GM21423 (cell line): ENCODE results near the gene FAM9B.
"Not testable (repeated sequence)": the region's sequence is repeated elsewhere in the genome, so short reads cannot be mapped to it uniquely, and the experiment has no call there.

Experiments used
- ATAC-seq: cut with Tn5 transposase; IDR thresholded peaks from one replicate; pipeline ENCODE4 v1.9.1; 2021; ENCODE audit warnings: mild to moderate bottlenecking, moderate library complexity; ENCODE audit not compliant: unreplicated experiment

Gene FAM9B

GRCh38 chrX:9033989-9034388 lies at the start of gene FAM9B:
Gene FAM9B (minus strand): TSS chrX:9034127. CDS start chrX:9032986, 1,141 bp downstream.
- ATAC-seq = no peak

GRCh38 chrX:9081271-9081670 lies 47.3 kb upstream of the FAM9B start:
- no peak for ATAC-seq

GRCh38 chrX:9074326-9074725 lies 40.4 kb upstream of the FAM9B start:
- ATAC-seq = no peak

- no peak for ATAC-seq
These were observed 38.4 kb upstream of the FAM9B start for GRCh38 chrX:9072281-9072680.

GRCh38 chrX:9071031-9071650 lies 37.2 kb upstream of the FAM9B start:
- no peak for ATAC-seq

- no peak for ATAC-seq
These were observed 35.6 kb upstream of the FAM9B start for GRCh38 chrX:9069573-9069972.

- no peak for ATAC-seq
These were observed 30.8 kb upstream of the FAM9B start for GRCh38 chrX:9064694-9065093.

- no peak for ATAC-seq
These were observed 28.7 kb upstream of the FAM9B start for GRCh38 chrX:9062641-9063040.

- no peak for ATAC-seq
These were observed 21.4 kb upstream of the FAM9B start for GRCh38 chrX:9055354-9055753.

- no peak for ATAC-seq
These were observed 18.2 kb upstream of the FAM9B start for GRCh38 chrX:9052081-9052480.

GRCh38 chrX:9050331-9050730 lies 16.4 kb upstream of the FAM9B start:
- ATAC-seq = no peak

- no peak for ATAC-seq
These were observed 14.9 kb upstream of the FAM9B start for GRCh38 chrX:9048801-9049200.

- no peak for ATAC-seq
These were observed 4.3 kb upstream of the FAM9B start for GRCh38 chrX:9038244-9038643.

- no peak for ATAC-seq
These were observed 3.4 kb upstream of the FAM9B start for GRCh38 chrX:9037296-9037695.

- ATAC-seq = no peak
These were observed 341 bp downstream of the FAM9B start for GRCh38 chrX:9033586-9033985.

GRCh38 chrX:9033179-9033578 lies 748 bp downstream of the FAM9B start:
- ATAC-seq = no peak

- ATAC-seq = no peak
These were observed 10.6 kb downstream of the FAM9B start for GRCh38 chrX:9023293-9023692.

GRCh38 chrX:9019151-9019550 lies 14.8 kb downstream of the FAM9B start:
- no peak for ATAC-seq

GRCh38 chrX:9018332-9018731 lies 15.6 kb downstream of the FAM9B start:
- not testable (repeated sequence) for ATAC-seq

- ATAC-seq = no peak
These were observed 30.9 kb downstream of the FAM9B start for GRCh38 chrX:9003041-9003440.

GRCh38 chrX:8988446-8988845 lies 45.5 kb downstream of the FAM9B start:
- no peak for ATAC-seq

GRCh38 chrX:8987672-8988250 lies 46.2 kb downstream of the FAM9B start:
- no peak for ATAC-seq

GRCh38 chrX:8984231-8984630 lies 49.7 kb downstream of the FAM9B start:
- ATAC-seq = no peak
